A673 (cell line): ENCODE measurements around the gene GAS7. TPM values are rescaled to one million over a fixed set of nuclear protein-coding genes. Genes with fewer than 3 reads are reported as not detected.

ENCODE experiments used
- BruUV-seq: library from RNA; stranded (reverse); fragments of 400-500 nt; replicated peaks from 2 replicates; lab custom pipeline; 2021; lab: Mats Ljungman, UMichigan
- CTCF ChIA-PET: fragments of 300-600 bp; sonication (Branson Sonifier 250); formaldehyde crosslinking; loops from one replicate; lab custom pipeline; 2022; ENCODE audit warnings: antibody characterized with exemption; lab: Charles Lee
- POLR2A ChIA-PET: fragments of 300-600 bp; sonication (Branson Sonifier 250); formaldehyde crosslinking; loops from one replicate; lab custom pipeline; 2022; ENCODE audit warnings: antibody characterized with exemption; ENCODE audit not compliant: low non-redundant PET; lab: Charles Lee
- DNase-seq: peaks from one replicate; pipeline ENCODE4 v3.0.0-alpha.2; 2015; ENCODE audit warnings: low spot score
- H3K27ac ChIP-seq: fragments of 200-600 bp; sonication (generic); 2 replicates; pipeline ENCODE4 v1.5.1; 2016; ENCODE audit warnings: mixed run types, low read depth, mild to moderate bottlenecking, mixed read lengths, antibody characterized with exemption, low read length; ENCODE audit not compliant: poor library complexity, severe bottlenecking
- H3K27me3 ChIP-seq: fragments of 200-600 bp; sonication (generic); replicated peaks from 2 replicates; pipeline ENCODE4 v1.6.1; 2017; ENCODE audit warnings: mixed run types, low read depth, mild to moderate bottlenecking, mixed read lengths, antibody characterized with exemption, low read length; ENCODE audit not compliant: insufficient read depth, poor library complexity
- H3K36me3 ChIP-seq: fragments of 200-600 bp; sonication (generic); 2 replicates; pipeline ENCODE4 v1.6.1; 2016; ENCODE audit warnings: mixed run types, mild to moderate bottlenecking, mixed read lengths, antibody characterized with exemption, low read length; ENCODE audit not compliant: insufficient read depth, poor library complexity, severe bottlenecking
- H3K4me1 ChIP-seq: fragments of 200-600 bp; sonication (generic); 2 replicates; pipeline ENCODE4 v1.6.1; 2017; ENCODE audit warnings: mixed run types, mild to moderate bottlenecking, mixed read lengths, antibody characterized with exemption, low read length; ENCODE audit not compliant: insufficient read depth, poor library complexity, severe bottlenecking
- H3K4me3 ChIP-seq: fragments of 200-600 bp; sonication (generic); 2 replicates; pipeline ENCODE4 v1.5.1; 2016; ENCODE audit warnings: low read depth, mixed run types, mild to moderate bottlenecking, mixed read lengths, low read length; ENCODE audit not compliant: poor library complexity, severe bottlenecking
- H3K9me3 ChIP-seq: fragments of 200-600 bp; sonication (generic); 2 replicates; pipeline ENCODE4 v1.6.1; 2016; ENCODE audit warnings: mixed run types, low read depth, mild to moderate bottlenecking, mixed read lengths, antibody characterized with exemption, low read length; ENCODE audit not compliant: poor library complexity, severe bottlenecking
- CTCF ChIP-seq: fragments of 300-800, 200-600 bp; sonication (generic); conservative IDR thresholded peaks from 2 replicates; pipeline ENCODE4 v1.5.1; 2017; ENCODE audit warnings: low read depth, mild to moderate bottlenecking, antibody characterized with exemption, low read length, moderate library complexity, mixed read lengths
- EZH2 ChIP-seq: fragments of 200-600 bp; sonication (generic); IDR thresholded peaks from 2 replicates; pipeline ENCODE4 v1.6.1; 2017; ENCODE audit warnings: borderline replicate concordance, low read depth, mild to moderate bottlenecking, mixed read lengths, antibody characterized with exemption, low read length; ENCODE audit not compliant: poor library complexity, severe bottlenecking
- intact Hi-C: fragments of 100-400 bp; cut with micrococcal nuclease; formaldehyde crosslinking; loops from one replicate; pipeline ENCODE4 v1.10.0; 2022; ENCODE audit not compliant: unreplicated experiment
- total RNA-seq: library from RNA; stranded (reverse); gene quantifications from 2 replicates; pipeline ENCODE4 v1.2.3, GENCODE V29; 2021

GAS7 gene
- total RNA-seq, 1 experiment from 2014 or later = 2.3 TPM

- Histone ChIP-seq H3K4me1 (no peaks in the 10 kb centered on the region), H3K9me3 (no peaks in the 10 kb centered on the region), H3K36me3 (no peaks in the 10 kb centered on the region), H3K27ac (no peak overlapping the region), H3K4me3 (no peak overlapping the region), H3K27me3 (no peaks in the 10 kb centered on the region)
- ChIA-PET CTCF (no interaction called here), POLR2A (no interaction called here)
- no TSS peak for BruUV-seq
- intact Hi-C loops = no loop called here
- no peak for DNase-seq
- TF ChIP-seq CTCF (no peak), EZH2 (no peak)
Observed at GRCh38 chr17:10055262-10055975, 143.0 kb downstream of the GAS7 start.

GRCh38 chr17:10053782-10054540 is 144.4 kb downstream of the GAS7 start:
- BruUV-seq = no TSS peak
- intact Hi-C loops = no loop called here
- no peak for DNase-seq
- H3K4me3 ChIP-seq = no peak overlapping the region
- ChIA-PET POLR2A (no interaction called here), CTCF (no interaction called here)
- TF ChIP-seq EZH2 (no peak), CTCF (no peak)
- H3K9me3 ChIP-seq = no peaks in the 10 kb centered on the region
- H3K27me3 ChIP-seq = no peaks in the 10 kb centered on the region
- H3K4me1 ChIP-seq = no peaks in the 10 kb centered on the region
- no peak overlapping the region for H3K27ac ChIP-seq
- H3K36me3 ChIP-seq = no peaks in the 10 kb centered on the region

- Histone ChIP-seq H3K9me3 (no peaks in the 10 kb centered on the region), H3K27me3 (no peaks in the 10 kb centered on the region), H3K4me3 (no peak overlapping the region), H3K4me1 (no peaks in the 10 kb centered on the region), H3K27ac (no peak overlapping the region), H3K36me3 (no peaks in the 10 kb centered on the region)
- ChIA-PET CTCF (no interaction called here), POLR2A (no interaction called here)
- TF ChIP-seq EZH2 = no peak
- TF ChIP-seq CTCF = no peak
- BruUV-seq = no TSS peak
- no peak for DNase-seq
- intact Hi-C loops = no loop called here
Observed at GRCh38 chr17:10052106-10052813, 146.1 kb downstream of the GAS7 start.
